T-cell (primary cell): ENCODE measurements around the gene MIER3. TPM values are rescaled to one million over a fixed set of nuclear protein-coding genes. Genes with fewer than 3 reads are reported as not detected.
A peak's percentile ranks its signal among the peaks of the same experiment; 100 is the strongest.

Experiments used
- ATAC-seq, 4 experiments: fragments of 200-7000 bp in 3 of 4; fragments of 150-1000 bp in 1 of 4; cut with Tn5 transposase; replicated peaks in 1 of 4; 1 replicate in 3 of 4; 2 replicates in 1 of 4; pipeline ENCODE4 v1.10.0; 2021; ENCODE audit warnings: moderate library complexity in 3 of 4, mild to moderate bottlenecking in 2 of 4, moderate number of reproducible peaks in 1 of 4
- CTCF ChIA-PET, 2 donors: fragments of 300-600 bp; sonication (Branson Sonifier 250); formaldehyde crosslinking; loops; one replicate each; lab custom pipeline; 2022; ENCODE audit warnings: antibody characterized with exemption in 2 of 2; lab: Charles Lee
- POLR2A ChIA-PET, 2 donors: fragments of 300-600 bp; sonication (Branson Sonifier 250); formaldehyde crosslinking; loops; one replicate each; lab custom pipeline; 2022; ENCODE audit warnings: antibody characterized with exemption in 2 of 2; lab: Charles Lee
- DNase-seq, 35 experiments: peaks; one replicate each; pipeline versions ENCODE4 v3.0.0 to v3.0.0-alpha.2; 2013 to 2023
- H3K27ac ChIP-seq: one replicate; pipeline ENCODE4 v1.5.1; 2013; ENCODE audit warnings: low read length
- H3K27me3 ChIP-seq, 2 experiments: replicated peaks in 1 of 2; 1 replicate in 1 of 2; 2 replicates in 1 of 2; pipeline versions ENCODE4 v1.6.1 to v1.7.0; 2013; ENCODE audit warnings: low read length in 1 of 2, mixed read lengths in 1 of 2; ENCODE audit not compliant: control insufficient read depth in 2 of 2, insufficient read depth in 2 of 2; ENCODE audit errors: extremely low read depth in 1 of 2
- H3K36me3 ChIP-seq, 2 donors: 1 replicate in 1 of 2; 2 replicates in 1 of 2; pipeline versions ENCODE4 v1.6.1 to v1.7.0; 2013; ENCODE audit warnings: low read length in 1 of 2; ENCODE audit not compliant: control insufficient read depth in 2 of 2, insufficient read depth in 1 of 2; ENCODE audit errors: extremely low read depth in 1 of 2
- H3K4me1 ChIP-seq, 2 experiments: 1 replicate in 1 of 2; 2 replicates in 1 of 2; pipeline versions ENCODE4 v1.6.1 to v1.7.0; 2013; ENCODE audit warnings: low read length in 2 of 2, mixed read lengths in 1 of 2; ENCODE audit not compliant: insufficient read depth in 2 of 2, control insufficient read depth in 1 of 2; ENCODE audit errors: extremely low read depth in 1 of 2
- H3K4me3 ChIP-seq, 2 donors: 1 replicate in 1 of 2; 2 replicates in 1 of 2; pipeline versions ENCODE4 v1.5.1 to v1.7.0; 2013; ENCODE audit warnings: mild to moderate bottlenecking in 2 of 2, low read length in 1 of 2, moderate library complexity in 1 of 2; ENCODE audit not compliant: control insufficient read depth in 1 of 2; ENCODE audit errors: extremely low read depth in 1 of 2
- H3K9me3 ChIP-seq: 2 replicates; pipeline ENCODE4 v1.7.0; 2013
- H3K27ac Mint-ChIP-seq, 2 donors: one replicate each; pipeline ENCODE4 v1.8.0; 2020 to 2021; ENCODE audit warnings: mild to moderate bottlenecking in 2 of 2, mixed read lengths in 2 of 2
- H3K27me3 Mint-ChIP-seq, 2 donors: one replicate each; pipeline ENCODE4 v1.8.0; 2021 to 2022; ENCODE audit warnings: mixed read lengths in 2 of 2
- H3K36me3 Mint-ChIP-seq: one replicate; pipeline ENCODE4 v1.8.0; 2021; ENCODE audit warnings: mixed read lengths
- H3K4me1 Mint-ChIP-seq, 3 donors: one replicate each; pipeline ENCODE4 v1.8.0; 2020 to 2022; ENCODE audit warnings: mixed read lengths in 3 of 3, mild to moderate bottlenecking in 1 of 3
- H3K4me3 Mint-ChIP-seq, 3 donors: one replicate each; pipeline ENCODE4 v1.8.0; 2020 to 2022; ENCODE audit warnings: mild to moderate bottlenecking in 3 of 3, mixed read lengths in 3 of 3, moderate library complexity in 3 of 3
- H3K9me3 Mint-ChIP-seq, 3 donors: one replicate each; pipeline ENCODE4 v1.8.0; 2020 to 2022; ENCODE audit warnings: mixed read lengths in 3 of 3
- WGBS: methylation state at CpG from one replicate; pipeline ENCODE4 v1.1.5; 2013; ENCODE audit warnings: missing lambda C conversion rate; ENCODE audit not compliant: insufficient coverage; 5-methylcytosine and 5-hydroxymethylcytosine counted together
- total RNA-seq, 35 experiments: library from RNA in 6 of 35; stranded (reverse) in 6 of 35; fragments of 120-200 nt in 1 of 35; gene quantifications; one replicate each; pipeline versions ENCODE4 v1.2.1 to v1.2.4 and lab custom pipeline; 2013 to 2026

The MIER3 gene
- total RNA-seq, 5 donors from 2014 or later (not counting 1 experiment from before 2014, with no cell fraction given), result 21.3 to 25.9 (median 23.6) TPM

DNA sequence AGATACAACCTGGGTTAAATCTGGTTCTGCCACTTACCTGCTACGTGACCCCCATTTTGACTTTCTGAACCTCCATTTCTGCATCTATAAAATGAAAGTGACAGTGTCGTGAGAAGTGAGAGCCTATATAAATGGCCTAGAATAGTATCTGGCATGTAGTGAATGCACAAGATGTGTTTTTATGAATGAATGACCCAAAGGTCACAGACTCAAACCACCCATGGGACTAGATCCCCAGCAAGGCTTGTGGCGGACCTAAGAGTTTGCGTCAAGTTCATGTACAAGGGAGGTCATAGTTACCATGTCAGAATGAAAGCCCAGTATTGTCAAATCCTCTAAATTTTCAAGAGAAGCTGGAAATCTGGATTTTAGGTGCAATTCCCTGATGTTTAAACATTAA, 53.7 kb downstream of the MIER3 start:
- Mint-ChIP-seq H3K27ac (peak overlapping the region in 1 of 2 donors; percentile 62), H3K4me1 (peaks cover 4 to 5% (median 5%) of the 10 kb centered on the region in 3 donors), H3K9me3 (no peaks in the 10 kb centered on the region), H3K36me3 (peaks cover 22% of the 10 kb centered on the region), H3K27me3 (no peaks in the 10 kb centered on the region), H3K4me3 (no peak overlapping the region)
- CTCF ChIA-PET, result interaction anchor here (0.8 to 2.6 kb wide), 2 partner anchors 322 to 330 kb away, joined by 7 to 22 read pairs; no protein-coding TSS in a partner anchor
- WGBS, result 80% methylated on average over 1 of the region's 4 CpGs
- Histone ChIP-seq H3K9me3 (no peaks in the 10 kb centered on the region), H3K27me3 (no peaks in the 10 kb centered on the region), H3K4me1 (peaks cover 0 to 2% of the 10 kb centered on the region in 2 experiments), H3K27ac (no peak overlapping the region), H3K36me3 (peaks cover 5 to 22% of the 10 kb centered on the region in 2 donors), H3K4me3 (no peak overlapping the region)
- POLR2A ChIA-PET, result interaction anchor here in 1 of 2 donors (0.6 kb wide), 1 partner anchor 44 kb away, joined by 9 read pairs; no protein-coding TSS in a partner anchor
- no peak for DNase-seq
- ATAC-seq, result no peak

- Mint-ChIP-seq H3K4me1 (peaks cover 6 to 15% (median 9%) of the 10 kb centered on the region in 3 donors), H3K4me3 (no peak overlapping the region), H3K27ac (no peak overlapping the region), H3K9me3 (no peaks in the 10 kb centered on the region), H3K27me3 (no peaks in the 10 kb centered on the region), H3K36me3 (peaks cover 32% of the 10 kb centered on the region)
- Histone ChIP-seq H3K27me3 (no peaks in the 10 kb centered on the region), H3K36me3 (peaks cover 5 to 26% of the 10 kb centered on the region in 2 donors), H3K27ac (no peak overlapping the region), H3K4me3 (no peak overlapping the region), H3K4me1 (peaks cover 0 to 2% of the 10 kb centered on the region in 2 experiments), H3K9me3 (no peaks in the 10 kb centered on the region)
- DNase-seq (no peak), ATAC-seq (no peak)
- CTCF ChIA-PET, result interaction anchor here (0.6 to 1.4 kb wide), 2 partner anchors 56 to 323 kb away, joined by 3 to 8 read pairs; no protein-coding TSS in a partner anchor
- 100% methylated on average over 3 of the region's 4 CpGs for WGBS
- POLR2A ChIA-PET, result interaction anchor here (0.6 to 0.7 kb wide), 3 partner anchors 22 to 1535 kb away, joined by 3 to 7 read pairs (median 5); no protein-coding TSS in a partner anchor
Observed at GRCh38 chr5:56896763-56897162, 55.2 kb downstream of the MIER3 start.

GRCh38 chr5:56893251-56893951, 58.5 kb downstream of the MIER3 start:
- POLR2A ChIA-PET, result no interaction called here
- CTCF ChIA-PET, result interaction anchor here in 1 of 2 donors (0.7 to 1.5 kb wide), 3 partner anchors 15 to 326 kb away, joined by 3 to 5 read pairs (median 3); no protein-coding TSS in a partner anchor
- Mint-ChIP-seq H3K4me1 (peaks cover 6 to 16% (median 11%) of the 10 kb centered on the region in 3 donors), H3K9me3 (no peaks in the 10 kb centered on the region), H3K27ac (peak overlapping the region in 1 of 2 donors; percentile 5), H3K4me3 (no peak overlapping the region), H3K27me3 (no peaks in the 10 kb centered on the region), H3K36me3 (peaks cover 59% of the 10 kb centered on the region)
- DNase-seq (no peak), ATAC-seq (peak in 2 of 4 experiments; percentile 29 to 45)
- H3K27ac ChIP-seq, result no peak overlapping the region
- H3K4me3 ChIP-seq, result no peak overlapping the region
- H3K36me3 ChIP-seq, result peaks cover 5 to 48% of the 10 kb centered on the region in 2 donors
- WGBS, result 76% methylated on average over 5 of the region's 5 CpGs
- H3K9me3 ChIP-seq, result no peaks in the 10 kb centered on the region
- no peaks in the 10 kb centered on the region for H3K27me3 ChIP-seq
- H3K4me1 ChIP-seq, result no peaks in the 10 kb centered on the region

DNA sequence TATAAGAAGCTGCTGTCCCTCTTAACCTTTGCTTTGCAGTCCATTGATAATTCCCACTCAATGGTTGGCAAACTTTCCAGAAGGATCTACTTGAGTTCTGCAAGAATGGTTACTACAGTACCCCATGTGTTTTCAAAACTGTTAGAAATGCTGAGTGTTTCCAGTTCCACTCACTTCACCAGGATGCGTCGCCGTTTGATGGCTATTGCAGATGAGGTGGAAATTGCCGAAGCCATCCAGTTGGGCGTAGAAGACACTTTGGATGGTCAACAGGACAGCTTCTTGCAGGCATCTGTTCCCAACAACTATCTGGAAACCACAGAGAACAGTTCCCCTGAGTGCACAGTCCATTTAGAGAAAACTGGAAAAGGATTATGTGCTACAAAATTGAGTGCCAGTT, 70.4 kb downstream of the MIER3 start:
- Histone ChIP-seq H3K4me1 (no peaks in the 10 kb centered on the region), H3K36me3 (peaks cover 5 to 93% of the 10 kb centered on the region in 2 donors), H3K27me3 (no peaks in the 10 kb centered on the region), H3K9me3 (no peaks in the 10 kb centered on the region), H3K4me3 (no peak overlapping the region), H3K27ac (no peak overlapping the region)
- H3K9me3 Mint-ChIP-seq, result no peaks in the 10 kb centered on the region
- H3K4me3 Mint-ChIP-seq, result no peak overlapping the region
- H3K27me3 Mint-ChIP-seq, result no peaks in the 10 kb centered on the region
- H3K4me1 Mint-ChIP-seq, result peaks cover 0 to 21% (median 13%) of the 10 kb centered on the region in 3 donors
- peaks cover 63% of the 10 kb centered on the region for H3K36me3 Mint-ChIP-seq
- no CpG with 5 or more reads among the region's 5 CpGs for WGBS
- H3K27ac Mint-ChIP-seq, result peak overlapping the region; percentile 29 to 44
- CTCF ChIA-PET, result no interaction called here
- POLR2A ChIA-PET, result interaction anchor here in 1 of 2 donors (0.7 kb wide), 1 partner anchor 39 kb away, joined by 3 read pairs; no protein-coding TSS in a partner anchor
- ATAC-seq (no peak), DNase-seq (no peak)

- H3K36me3 Mint-ChIP-seq, result peaks cover 65% of the 10 kb centered on the region
- peaks cover 3 to 89% of the 10 kb centered on the region in 2 donors for H3K36me3 ChIP-seq
- H3K4me1 ChIP-seq, result no peaks in the 10 kb centered on the region
- H3K4me3 ChIP-seq, result no peak overlapping the region
- no peaks in the 10 kb centered on the region for H3K9me3 Mint-ChIP-seq
- no CpG with 5 or more reads among the region's 3 CpGs for WGBS
- no peak for ATAC-seq
- ChIA-PET POLR2A (no interaction called here), CTCF (no interaction called here)
- no peak overlapping the region for H3K4me3 Mint-ChIP-seq
- no peak for DNase-seq
- H3K27me3 Mint-ChIP-seq, result no peaks in the 10 kb centered on the region
- H3K4me1 Mint-ChIP-seq, result peaks cover 19 to 36% (median 25%) of the 10 kb centered on the region in 3 donors
- H3K27me3 ChIP-seq, result no peaks in the 10 kb centered on the region
- no peaks in the 10 kb centered on the region for H3K9me3 ChIP-seq
- H3K27ac ChIP-seq, result no peak overlapping the region
- peak overlapping the region; percentile 35 to 53 for H3K27ac Mint-ChIP-seq
Observed at GRCh38 chr5:56876327-56876726, 75.6 kb downstream of the MIER3 start.

- Histone ChIP-seq H3K4me1 (no peaks in the 10 kb centered on the region), H3K27me3 (no peaks in the 10 kb centered on the region), H3K9me3 (no peaks in the 10 kb centered on the region), H3K4me3 (no peak overlapping the region), H3K27ac (no peak overlapping the region), H3K36me3 (peaks cover 3 to 77% of the 10 kb centered on the region in 2 donors)
- peak overlapping the region; percentile 73 to 80 for H3K27ac Mint-ChIP-seq
- POLR2A ChIA-PET, result no interaction called here
- H3K27me3 Mint-ChIP-seq, result no peaks in the 10 kb centered on the region
- H3K4me3 Mint-ChIP-seq, result no peak overlapping the region
- WGBS, result no CpG with 5 or more reads among the region's 3 CpGs
- CTCF ChIA-PET, result interaction anchor here in 1 of 2 donors (0.5 kb wide), 1 partner anchor 464 kb away, joined by 3 read pairs; no protein-coding TSS in a partner anchor
- peaks cover 23 to 46% (median 24%) of the 10 kb centered on the region in 3 donors for H3K4me1 Mint-ChIP-seq
- DNase-seq, result no peak
- ATAC-seq, result no peak
- H3K9me3 Mint-ChIP-seq, result no peaks in the 10 kb centered on the region
- peaks cover 57% of the 10 kb centered on the region for H3K36me3 Mint-ChIP-seq
Observed at GRCh38 chr5:56873056-56873455, 78.9 kb downstream of the MIER3 start.
